HPDE6-E6E7 (cell line): ENCODE data around the gene SNED1.
A peak's percentile ranks its signal among the peaks of the same experiment; 100 is the strongest.

Experiments
- DNase-seq: peaks from one replicate; pipeline ENCODE4 v3.0.0; 2011; ENCODE audit warnings: missing footprints; ENCODE audit errors: extremely low spot score

The SNED1 gene

DNA sequence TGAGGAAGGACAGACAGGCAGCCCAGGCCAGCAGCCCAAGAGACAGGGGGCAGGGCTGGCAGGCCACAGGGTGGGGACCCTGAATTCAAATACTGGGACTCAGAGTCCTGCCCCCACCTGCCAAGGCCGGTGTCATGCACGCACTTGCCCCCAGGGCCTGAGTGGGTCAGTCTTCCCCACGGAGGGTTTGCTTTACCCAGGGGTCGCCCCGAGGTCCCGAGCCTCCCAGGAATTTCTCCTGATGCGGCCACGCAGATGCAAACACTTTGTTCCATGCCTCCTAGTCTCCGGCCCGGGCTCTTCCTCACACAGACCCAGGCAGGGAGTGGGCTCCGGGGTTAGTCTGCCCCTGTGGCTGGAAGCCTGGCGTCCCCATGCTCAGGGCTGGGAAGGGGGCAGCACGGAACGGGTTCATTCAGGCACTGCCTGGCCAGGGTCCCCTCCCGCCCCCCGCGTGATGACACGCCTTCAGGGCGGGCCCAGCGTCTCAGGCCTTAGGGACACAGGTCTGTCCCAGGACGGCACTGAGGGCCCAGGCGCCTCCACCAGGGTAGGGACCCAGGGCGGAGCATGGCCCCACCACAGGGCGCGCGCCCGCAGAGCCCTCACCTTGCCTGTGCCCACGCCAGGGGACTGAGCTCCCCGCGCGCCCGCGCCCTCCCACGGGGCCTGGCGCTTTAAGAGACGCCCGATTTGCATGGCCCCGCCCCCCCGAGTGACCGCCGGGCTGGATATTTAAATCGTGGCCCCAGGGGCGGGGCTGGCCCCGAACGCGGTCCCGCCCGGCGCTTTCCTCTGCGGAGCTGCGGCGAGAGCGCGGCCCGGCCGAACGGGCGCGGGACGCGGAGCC lies at the start of gene SNED1:
Gene SNED1 (plus strand): TSS at position 763 of the 850 bp plus-strand sequence. CDS start 220 bp downstream, outside the sequence.
- peak; percentile 61 for DNase-seq

DNA sequence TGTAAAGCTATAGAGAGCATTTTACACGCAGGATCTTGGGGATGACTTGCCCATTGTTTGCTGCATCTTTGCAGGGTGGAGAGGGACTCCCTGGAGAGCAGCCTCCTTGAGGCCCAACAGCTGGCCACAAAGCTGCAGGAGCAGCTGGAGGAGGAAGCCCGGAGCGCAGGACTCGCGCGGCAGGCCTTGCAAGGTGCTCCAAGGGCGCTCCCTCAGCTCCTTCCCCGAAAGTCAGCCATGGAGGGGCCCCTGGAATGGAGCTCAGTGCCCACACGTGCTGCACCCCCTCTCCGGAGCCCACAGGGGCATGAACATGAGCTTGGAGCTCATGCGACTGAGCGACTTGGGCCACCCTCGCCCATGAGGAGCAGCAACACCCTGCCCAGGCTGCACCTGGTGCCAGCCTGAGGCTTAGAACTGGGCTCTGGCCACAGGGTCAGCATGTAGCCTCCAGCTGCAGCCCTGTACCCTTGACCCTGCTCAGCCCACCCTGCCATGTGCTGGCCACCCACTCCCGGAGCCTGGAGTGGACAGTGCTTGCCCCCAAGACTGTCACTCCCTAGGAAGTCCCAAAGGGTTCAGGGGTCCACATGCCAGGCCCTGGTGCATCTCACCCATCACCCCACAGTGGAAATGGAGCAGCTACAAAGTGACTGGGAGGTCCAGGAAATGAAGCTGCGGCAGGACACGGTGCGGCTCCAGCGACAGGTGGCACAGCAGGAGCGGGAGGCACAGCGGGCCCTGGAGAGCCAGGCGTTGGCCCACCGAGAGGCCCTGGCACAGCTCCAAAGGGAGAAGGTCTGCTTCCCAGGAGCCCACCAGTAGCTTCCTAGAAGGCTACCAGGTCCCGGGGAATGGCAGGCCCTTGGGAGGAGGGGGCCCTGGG lies 49.3 kb upstream of the SNED1 start:
- DNase-seq, result no peak

DNA sequence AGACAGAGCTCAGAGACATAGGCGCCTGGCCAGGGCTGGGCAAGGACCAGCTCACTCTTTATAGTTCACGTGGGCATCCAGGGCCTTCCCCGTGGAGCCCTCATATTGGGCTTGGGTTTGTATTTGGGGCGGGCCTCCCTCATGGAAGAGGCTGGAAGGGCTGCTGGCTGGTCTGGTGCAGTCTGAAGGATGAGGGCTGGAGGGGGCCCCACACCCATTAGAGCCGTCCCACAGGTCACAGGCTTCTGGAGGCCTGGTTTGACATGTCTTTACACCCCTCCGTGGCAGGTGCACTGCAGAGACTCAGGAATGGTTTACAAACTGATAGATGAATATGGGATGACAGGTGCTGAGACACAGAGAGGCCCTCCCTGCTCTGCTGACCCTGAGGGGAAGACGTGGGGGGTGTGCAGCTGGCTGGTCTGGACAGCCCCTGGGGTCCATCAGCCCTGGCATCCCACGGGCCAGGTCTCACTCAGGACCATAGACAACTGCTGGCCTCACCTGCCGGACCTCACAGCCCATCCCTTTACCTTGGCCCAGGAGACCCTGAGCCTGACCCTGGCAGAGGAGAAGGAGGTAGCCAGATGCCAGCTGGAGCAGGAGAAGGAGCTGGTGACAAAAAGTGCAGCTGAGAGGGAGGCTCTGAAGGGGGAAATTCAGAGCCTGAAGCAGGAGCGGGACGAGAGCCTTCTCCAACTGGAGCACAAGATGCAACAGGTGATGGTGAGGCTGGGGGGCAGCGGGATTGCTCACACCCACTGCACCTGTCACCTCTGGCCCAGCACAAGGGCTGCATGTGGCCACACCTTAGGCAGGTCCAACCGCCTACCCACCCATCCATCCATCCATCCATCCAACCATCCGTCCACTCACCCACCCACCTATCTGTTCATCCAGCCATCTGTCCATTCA lies 48.4 kb upstream of the SNED1 start:
- DNase-seq, result no peak

DNA sequence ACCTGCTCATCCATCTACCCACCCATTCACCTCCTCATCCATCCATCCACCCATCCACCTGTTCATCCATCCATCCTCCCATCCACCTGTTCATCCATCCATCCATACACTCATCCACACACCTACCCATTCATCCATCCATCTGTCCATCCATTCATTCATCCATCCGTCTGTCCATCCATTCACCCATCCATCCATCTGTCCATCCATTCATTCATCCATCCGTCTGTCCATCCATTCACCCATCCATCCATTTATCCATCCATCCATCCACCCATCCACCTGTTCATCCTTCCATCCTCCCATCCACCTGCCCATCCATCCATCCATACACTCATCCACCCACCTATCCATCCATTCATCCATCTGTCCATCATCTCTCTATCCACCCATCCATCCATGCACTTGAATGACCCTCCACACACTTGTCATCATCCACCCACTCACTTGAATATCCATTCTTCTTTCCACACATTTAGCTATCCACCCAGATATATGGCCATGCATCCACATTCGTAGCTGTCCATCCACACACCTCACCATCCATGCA lies 47.3 kb upstream of the SNED1 start:
- DNase-seq, result no peak

DNA sequence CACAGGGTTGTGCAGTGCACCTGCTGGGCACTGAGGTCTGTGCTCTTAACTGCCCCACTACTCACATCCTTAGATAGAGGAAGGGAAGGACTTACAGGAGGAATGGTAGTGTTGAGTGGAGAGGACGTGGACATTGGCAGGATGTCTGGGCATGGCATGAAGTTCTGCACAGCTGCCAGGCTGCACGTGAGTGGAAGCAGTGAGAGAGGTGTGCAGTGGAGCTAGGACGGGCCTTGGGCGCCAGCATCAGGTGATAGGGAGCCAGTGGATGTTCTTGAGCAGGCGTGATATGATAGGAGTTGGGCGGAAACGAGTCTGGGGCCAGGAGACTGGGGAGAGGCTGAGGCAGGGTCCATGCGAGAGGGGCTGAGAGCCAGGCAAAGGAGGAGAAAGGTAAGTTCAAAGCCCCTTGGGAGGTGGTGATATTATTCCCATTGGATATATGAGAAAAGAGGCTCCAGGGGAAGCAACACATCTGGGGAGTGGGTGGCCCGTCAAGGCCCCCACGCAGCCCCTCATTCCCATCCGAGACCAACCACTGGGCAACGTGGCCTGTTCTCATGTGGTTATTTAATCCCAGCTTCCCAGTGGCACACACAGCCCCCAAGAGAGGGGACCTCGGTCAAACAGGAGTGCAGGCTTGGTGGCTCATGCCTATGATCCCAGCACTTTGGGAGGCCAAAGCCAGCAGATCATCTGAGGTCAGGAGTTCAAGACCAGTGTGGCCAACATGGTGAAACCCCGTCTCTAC lies 45.7 kb upstream of the SNED1 start:
- no peak for DNase-seq

DNA sequence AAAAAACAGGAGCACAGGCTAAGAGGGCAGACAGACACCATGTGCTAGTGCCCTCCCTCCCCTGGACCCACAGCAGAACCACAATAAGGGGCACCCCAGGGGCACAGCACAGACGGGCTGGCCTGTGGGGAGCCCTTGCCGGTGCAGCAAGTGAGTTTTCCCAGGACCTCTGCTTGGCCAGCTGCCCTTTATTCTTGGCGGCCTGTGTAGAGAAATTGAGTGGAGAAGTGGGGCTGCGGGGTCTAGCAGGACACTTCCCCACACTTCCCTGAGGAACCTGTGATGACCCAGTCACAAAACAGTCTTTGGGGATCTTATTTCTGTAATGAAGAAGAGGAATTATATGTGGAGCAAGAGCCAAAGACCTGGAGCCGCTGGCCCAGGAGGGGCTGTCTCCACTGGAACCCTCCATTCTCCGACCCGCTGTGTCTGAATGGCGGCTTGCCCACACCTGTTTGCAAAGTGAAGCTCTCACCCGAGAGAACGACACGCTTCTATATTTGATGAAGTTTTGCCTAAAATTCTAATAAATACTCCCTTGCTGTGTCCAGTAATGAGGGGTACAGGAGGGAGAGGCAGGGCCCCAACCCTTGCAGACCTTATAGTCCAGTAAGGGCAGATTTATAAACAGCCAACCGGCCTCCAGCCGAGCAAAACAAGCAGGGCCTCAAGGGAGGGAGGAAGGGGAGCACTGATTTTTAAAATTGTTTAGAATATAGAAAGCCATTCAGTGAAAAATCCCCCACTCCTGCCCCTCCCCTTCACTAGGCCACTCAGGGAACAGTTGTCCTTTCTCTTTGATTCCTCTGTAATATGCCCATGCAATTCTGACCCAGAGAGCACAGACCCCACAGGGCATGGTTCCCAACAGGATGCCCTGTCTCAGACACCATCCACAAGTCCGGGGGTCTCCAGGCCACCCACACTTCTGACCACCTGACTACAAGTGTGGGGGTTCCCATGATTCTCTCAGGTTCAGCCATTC lies 44.7 kb upstream of the SNED1 start:
- DNase-seq, result no peak

DNA sequence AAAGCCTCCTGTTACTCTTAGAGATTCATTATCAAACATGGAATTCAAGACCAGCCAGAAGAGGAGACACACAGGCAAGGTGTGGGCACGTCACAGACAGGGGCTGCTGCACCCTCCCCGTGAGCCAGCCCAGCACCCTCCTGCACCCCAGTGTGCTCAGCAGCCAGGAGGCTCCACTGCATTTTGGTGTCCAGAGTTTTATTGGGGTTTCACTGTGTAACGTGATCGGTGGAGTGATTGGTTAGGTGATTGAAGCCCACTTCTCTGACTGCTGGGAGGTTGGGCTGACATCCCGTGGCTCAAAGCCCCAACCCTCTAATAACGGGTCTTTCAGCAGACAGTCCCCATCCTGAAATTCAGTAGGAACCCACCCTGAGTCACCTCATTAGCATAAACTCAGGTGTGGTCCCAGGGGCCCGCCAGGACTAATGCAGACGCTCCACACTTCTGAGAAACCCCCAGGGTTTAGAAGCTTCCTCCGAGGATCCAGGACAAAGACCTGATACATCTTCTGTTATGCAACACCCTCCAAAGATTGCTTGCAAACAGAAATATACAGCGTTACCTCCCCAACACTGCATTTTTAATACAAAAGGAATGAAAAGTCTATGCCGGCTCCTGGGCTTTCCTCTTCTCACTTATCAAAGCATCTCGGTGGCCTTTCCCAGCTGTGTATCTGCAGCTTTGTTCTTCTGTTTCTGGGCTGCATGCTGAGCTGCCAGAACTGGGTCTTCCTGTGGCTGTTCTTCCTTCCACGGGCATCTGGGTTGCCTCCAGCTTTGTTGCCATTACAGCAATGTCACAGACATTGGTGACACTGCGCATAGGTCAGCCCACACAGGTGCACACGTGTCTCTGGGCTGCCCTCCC lies 43.7 kb upstream of the SNED1 start:
- DNase-seq, result no peak

DNA sequence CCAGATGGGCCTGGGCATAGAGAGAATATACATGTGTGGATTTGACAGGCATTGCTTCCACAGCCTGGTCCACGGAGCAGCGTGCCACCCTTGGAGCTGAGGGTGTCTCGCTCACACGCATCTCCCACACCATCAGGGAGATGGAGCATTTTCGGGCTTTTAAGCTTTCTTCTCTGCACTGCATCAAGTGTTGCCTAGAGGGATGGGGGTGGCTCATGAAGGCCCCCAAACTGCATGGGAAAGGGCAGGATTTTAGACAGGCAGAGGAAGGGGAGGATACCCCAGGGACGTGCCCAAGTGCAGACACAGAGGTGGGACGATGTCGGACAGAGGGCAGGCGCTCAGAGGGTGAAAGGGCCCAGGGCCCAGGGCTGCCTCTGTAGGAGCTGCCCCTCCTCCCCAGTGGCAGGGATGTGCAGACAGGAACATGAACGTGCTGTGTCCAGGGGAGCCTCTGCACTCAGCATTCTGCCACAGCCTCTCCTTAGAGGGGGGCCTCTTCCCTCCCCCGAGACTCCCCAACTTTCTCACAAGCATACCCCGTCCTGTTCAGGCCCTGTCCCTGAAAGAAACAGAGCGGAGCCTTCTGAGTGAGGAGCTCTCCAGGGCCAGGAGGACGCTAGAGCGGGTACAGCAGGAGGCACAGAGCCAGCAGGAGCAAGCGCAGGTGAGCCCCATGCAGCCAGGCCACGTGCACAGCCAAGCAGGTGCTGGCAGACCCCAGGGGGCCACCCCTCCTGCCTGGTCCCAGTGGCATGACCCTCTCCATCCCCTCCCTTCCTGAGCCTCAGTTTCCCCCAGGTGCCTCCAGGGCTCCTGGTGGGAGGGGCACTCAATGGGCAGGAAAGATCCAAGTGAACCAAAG lies 42.9 kb upstream of the SNED1 start:
- no peak for DNase-seq

DNA sequence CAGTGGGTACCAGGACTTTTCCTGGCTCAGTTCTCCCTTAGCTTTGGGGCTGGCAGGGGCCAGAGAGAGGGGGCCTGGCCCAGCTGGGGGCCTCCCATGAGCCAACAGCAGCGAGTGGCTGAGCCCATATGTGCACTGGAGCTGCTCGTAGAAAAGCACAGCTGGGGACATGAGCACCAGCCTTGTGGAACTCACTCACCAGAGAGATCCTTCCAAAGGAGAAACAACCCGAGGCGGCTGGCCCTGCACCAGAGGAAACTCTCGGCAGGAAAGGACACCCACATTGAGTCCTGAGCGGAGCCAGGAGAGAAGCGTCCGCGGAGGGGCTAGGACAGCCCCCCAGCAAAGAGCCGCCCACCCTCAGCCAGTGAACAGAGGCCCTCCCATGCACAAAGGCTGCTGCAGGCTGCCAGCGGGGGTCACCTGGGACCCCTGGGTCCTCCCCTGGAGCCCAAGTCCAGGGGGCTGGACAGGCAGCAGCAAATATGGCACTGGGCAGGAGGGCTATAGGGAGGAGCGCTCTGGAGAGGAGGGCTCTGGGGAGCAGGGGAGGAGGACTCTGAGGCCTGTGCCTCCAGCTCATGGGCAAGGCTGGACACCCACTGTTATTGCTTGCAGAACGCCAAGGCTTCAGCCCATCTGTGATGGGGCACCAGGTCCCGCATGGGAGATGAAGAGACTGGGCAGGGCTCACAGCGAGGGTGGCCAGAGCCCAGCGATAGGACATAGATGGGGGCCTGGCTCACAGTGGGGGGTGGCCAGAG lies 42.1 kb upstream of the SNED1 start:
- DNase-seq, result no peak

DNA sequence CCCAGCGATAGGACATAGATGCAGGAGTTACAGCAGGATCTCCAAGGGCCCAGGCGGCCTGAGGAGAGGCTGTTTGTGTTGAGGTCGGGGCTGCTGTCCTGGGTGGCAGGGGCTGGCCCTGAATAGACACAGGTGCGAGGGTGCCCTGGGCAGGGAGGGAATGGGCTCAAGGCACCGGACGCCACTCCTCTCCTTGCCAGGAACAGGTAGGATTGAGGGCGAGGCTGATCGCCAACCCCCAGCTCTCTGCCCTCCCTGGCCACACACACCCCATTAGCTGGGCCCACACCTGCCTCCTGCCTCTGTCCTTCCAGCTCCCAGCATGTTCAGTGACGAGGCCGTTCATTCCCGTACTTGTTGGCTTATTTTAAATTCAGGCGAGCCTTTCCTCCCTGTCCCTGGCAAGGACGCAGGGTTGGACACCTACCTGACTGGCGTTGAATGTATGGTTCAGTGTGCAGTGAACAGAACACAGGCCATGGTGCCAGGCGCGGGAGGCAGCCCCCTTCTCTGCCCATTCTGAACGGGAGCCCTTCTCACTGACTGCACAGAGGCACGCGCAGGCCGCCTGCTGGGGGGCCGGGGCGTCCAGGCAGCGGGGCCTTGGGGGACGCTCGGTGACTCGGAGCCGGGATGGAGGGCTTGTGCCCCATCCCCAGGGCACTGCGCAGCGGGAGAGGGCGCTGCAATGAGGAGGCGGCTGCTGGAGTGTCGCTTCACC lies 41.3 kb upstream of the SNED1 start:
- no peak for DNase-seq

DNA sequence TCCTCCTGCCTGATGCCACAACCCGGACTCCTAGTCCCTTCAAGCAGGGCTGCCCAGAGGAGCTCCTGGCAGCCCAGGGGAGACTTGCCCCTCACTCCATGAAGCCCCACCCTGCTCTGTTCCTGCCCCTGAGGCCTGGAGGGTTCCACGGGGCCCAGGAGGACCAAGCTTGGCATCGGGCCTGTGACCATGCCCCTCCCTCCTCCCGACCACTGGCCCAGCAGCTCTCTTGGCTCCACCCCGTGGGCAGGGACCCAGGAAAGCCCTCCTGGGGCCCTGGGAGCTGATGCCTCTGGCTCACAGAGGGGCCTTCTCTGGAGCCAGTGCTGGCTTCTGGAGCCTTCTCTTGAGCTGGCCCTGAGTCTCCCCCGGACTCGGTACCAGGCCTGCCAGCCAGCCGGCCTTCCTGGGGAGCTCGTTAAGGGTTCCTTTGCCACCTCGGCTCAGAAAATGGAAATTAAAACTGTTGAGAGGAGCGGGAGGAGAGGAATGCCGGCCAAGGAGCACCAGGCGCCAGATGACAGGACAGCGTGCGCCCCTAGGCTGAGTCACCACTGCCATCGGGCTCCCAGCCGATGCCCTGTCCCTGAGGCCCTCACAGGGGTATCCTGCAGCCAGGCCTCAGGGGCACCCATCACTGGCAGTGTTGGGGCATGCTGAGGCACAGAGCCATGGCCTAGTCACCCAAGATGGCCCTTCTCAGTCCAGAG lies 40.6 kb upstream of the SNED1 start:
- no peak for DNase-seq

DNA sequence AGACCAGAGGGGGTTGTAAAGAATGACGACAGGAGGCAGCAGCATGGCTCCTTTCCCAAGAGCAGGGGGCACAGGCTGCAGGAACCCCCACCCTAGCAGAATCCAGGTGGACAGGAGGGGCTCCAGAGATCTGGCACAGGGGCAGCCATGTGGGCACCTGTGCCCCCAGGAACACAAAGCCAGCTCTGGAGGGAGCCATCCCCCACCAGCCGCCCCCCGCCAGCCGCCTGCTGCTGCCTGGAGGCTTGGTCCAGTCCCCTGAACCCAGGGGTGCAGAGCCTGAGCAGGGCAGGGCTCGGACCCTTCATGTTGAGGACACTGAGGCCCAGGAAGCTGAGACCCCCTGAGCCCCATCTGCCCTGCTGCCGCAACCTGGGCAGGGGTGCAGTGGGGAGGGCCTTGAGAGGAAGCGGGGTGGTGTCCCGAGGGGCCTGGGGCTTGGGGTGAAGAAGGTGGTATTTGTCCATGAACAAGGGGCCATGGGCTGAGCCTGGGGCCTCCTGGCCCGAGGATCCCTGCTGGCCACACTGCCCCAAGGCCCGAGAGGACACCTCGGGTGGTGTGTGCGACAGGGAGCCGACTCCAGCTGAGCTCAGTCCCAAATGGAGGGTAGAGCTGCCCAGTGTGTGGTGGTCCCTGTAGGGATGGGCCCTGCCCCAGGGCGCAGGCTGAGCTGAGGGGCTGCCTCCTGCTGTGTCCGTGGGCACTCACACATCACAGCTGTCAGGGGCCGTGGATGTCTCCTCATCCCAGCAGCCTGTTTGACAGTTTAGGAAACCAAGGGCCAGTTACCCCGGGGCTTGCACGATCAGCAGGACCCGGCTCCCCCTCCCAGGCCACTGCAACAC lies 39.8 kb upstream of the SNED1 start:
- DNase-seq, result no peak

DNA sequence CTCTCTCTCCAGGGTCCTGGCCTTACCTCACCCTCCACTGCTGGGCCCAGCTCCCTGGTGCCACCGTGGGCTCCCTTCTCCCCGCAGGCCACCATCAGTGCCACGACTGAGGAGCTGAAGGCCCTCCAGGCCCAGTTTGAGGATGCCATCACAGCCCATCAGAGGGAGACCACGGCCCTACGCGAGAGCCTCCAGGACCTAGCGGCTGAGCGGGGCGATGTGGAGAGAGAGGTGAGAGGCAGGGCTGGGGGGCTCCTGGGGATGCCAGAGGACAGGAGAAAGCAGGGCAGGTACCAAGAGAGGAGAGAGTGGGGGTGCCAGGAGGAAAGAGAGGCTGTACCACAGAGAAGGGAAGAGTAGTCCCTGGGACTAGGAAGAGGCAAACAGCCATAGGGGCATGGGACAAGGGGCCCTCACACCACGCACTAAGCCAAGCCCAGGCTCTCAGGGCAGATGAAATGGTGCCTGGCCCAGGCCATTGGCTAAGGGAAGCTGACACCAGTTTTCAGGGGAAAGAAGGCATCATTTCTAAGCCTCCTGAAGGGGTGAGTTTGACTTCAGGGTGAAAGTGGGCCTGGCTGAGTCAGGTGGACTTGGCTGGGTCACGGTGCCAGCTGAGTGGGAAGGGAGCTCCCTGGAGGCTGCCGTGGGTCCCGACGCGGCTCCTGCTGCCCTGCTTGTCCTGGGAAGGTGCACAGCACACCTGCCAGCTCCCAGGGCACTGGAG lies 39.0 kb upstream of the SNED1 start:
- DNase-seq, result no peak

DNA sequence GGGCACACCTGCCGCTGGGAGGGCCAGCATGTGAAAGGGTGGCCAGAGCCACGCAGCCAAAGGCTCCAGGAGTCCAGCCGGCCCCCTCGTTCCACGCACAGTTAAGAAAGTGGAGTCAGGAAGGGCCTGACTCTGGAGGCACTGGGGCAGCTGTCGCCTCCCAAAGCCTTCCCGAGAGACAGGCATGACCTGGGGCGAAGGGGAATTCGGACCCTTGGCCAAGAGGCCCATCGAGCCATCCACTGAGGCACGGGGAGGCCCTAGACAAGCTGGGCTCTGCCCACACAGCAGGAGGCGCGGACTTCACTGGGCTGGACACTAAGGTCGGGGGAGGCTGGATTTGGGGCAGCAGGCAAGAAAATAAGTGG lies 38.5 kb upstream of the SNED1 start:
- no peak for DNase-seq
